Stimulated activated CD4-positive, alpha-beta T cell treated with anti-CD3 and anti-CD28 coated beads, TNF-alpha, amount 100 ng/mL, for 24 hours (primary cell): ENCODE results near the gene PRAC2.

Experiments
- DNase-seq, 3 experiments: peaks; one replicate each; pipeline ENCODE4 v3.0.0-alpha.2; 2020; ENCODE audit warnings: low read depth in 3 of 3

PRAC2 gene

DNA sequence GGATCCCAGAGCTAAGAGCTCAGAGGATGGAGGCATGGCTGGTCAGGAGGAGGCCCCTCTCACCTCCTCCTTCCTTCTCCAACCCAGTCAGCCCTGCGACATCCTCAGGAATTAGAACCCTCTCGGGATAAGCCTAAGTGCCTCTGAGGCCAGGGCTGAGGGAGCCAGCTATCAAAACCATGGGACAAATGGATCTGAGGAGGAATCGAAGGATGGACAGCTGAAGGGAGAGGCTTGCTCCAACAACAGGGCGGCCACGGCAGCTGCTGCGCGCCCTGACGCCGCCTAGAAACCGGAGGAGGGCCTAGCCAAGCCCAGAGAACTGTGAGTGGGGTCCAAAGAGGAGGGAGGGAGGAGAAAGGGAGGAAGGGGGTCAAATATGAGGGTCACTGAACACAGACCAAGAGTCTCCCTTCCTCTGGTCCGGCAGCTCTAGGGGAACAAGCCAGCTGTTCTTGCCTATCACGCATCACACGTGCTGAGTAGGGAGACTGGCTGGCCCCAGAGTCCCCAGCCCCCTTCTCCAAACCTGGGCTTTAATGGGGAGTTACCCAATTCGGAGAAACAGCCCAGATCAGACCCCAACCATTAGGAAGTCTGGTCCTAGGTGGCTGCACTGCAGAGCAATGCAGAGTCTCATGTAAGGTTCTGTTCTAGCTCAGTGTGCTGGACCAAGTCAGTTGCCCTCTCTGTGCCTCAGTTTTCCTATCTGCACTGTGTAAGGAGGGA is 11.5 kb downstream of the PRAC2 start:
- DNase-seq, result no peak

DNA sequence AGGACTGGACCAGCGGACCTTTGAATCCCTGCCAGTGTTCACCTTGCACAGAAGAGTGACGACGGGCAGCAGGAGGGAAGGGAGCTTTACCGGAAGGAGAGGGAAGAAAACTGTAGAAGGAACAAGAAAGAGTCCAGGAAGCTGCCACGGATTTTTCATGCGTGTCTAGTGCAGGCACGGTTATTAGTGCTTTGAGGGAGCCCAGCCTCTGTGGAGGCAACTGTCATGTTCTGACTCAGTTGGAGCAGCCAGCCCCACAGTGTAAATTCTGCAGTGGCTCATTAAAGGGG is 12.0 kb downstream of the PRAC2 start:
- no peak for DNase-seq

DNA sequence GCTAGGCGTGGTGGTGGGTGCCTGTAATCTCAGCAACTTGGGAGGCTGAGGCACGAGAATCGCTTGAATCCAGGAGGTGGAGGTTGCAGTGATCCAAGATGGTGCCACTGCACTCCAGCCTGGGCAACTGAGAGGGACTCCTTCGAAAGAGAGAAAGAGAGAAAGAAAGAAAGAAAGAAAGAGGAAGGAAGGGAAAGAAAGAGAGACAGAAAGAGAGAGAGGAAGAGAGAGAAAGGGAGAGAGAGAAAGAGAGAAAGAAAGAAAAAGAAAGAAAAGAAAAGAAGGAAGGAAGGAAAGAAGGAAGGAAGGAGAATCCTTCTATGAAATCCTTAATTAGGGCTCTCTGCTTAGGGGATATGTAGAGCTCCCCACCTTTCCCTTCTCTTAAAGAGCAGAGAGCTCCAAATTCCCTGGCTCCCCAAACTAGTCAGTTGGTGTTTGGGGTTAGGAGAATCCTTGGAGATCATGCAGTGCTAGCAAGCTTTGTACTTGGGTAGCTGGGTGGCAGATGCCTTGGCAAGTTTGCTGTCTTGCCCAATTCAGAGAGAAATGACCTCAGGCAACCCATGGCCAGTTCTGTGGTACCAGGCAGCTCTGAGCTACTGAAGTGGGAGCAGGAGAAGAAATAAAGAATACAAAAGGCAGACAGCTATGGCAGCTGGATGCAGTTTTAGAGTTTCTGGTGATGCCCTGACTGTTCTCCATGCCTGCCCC is 14.5 kb downstream of the PRAC2 start:
- DNase-seq, result no peak

DNA sequence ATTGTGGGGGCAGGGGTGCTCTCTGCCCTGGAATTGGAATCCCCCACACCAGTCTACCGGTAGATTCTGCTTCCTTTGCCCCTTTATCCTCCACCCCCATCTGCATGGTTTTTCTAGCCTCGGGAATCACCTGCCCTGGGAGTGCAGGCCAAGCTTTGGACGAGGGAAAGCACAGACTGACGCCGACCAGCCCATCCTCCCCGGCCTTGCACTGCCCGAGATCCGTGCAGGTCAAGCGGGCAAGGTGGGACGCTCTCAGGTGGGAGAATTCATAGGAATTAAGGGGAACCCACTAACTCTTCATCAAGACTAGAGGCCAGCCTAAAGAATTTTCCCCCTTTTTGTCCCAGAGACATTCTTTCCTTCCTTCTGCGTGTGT is 15.4 kb downstream of the PRAC2 start:
- no peak for DNase-seq

DNA sequence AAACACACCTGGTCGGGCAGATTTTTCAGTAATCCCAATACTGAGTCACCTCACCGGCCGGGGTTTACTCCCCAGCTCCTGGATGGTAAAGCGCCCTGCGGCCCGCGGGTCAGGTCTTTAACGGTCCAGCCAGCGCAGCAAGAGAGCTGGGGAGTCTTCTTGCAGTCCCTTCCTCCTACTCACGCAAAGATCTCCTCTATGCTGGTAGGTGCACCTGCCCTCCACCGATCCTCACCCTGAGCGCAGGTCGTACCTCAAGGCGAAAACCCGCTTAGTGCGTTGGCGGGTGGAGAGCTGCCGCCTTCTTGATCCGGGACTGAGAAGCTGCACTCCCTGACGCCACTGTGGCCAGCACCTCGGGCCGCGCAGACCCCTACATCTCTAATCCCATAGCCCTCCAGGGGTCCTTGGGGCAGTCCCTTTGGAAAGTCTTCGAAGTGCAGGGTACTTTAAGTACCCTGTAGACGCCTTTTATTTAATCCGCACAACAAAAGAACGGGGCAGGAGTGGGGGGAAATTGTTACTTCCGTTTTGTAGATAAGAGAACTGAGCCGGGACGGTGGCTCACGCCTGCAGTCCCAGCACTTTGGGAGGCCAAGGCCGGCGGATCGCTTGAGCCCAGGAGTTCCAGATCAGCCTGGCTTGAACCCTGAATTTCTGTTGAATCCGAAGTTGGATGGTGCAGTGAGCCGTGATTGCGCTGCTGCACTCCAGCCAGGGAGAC is 16.0 kb downstream of the PRAC2 start:
- no peak for DNase-seq

DNA sequence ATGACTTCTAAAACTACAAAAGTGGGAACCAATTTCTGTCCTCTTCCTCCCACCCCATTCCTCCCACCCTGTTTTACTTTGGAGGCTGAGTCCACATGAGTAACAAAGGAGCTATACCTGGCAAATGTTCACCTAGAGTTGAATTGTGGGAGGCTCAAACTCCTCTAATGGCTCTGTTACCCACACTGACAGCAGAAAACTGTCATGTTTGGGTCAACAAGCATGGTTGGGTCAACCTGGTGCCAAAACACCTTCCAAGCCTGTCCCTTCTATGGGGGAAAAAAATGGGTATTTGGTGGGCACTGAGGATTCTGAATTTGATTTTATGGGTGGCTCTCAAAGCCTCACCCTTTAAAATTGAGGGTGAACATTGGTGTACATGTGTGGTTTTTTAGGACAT is 17.6 kb downstream of the PRAC2 start:
- no peak for DNase-seq

DNA sequence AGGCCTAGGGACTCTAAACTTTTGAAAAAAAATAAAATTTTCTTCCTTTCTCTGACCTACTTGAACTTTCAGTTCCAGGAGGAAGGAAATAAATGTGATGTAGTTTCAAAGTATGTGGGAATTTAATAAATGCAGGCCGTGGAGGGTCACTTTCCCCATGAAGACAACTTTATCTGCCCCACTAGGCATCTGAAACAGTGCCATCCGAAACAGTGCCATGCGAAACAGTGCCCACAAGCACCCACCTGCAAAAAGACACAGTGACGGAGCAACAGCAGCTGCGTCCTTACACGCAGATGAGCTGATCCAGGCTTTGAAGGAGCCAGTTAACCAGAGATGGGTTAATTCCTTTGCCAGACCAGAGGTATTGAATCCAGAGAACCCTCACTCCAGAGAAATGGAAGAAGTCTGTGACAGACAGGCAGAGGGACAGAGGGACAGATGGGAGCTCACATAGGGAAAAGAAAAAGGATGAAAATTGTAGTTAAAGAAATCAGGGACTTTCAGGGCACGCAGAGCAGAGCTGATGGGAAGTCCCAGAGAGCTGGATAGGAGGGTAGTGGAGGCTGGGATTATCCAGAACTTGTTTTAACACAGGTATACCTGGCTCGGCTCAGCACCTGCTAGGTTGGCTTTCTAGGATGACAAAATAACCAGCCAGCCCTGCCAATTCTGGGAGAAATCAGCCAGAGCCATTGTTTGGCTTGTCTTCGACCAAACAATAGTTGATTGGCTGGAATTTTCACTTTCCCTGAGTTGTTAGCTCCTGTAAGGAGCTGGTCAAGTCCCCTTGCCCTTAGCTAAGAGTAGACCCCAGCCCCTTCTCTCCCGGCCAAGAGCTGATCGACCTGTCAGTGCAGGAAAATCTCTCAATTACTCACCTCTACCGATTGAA is 22.6 kb downstream of the PRAC2 start:
- DNase-seq, result no peak

DNA sequence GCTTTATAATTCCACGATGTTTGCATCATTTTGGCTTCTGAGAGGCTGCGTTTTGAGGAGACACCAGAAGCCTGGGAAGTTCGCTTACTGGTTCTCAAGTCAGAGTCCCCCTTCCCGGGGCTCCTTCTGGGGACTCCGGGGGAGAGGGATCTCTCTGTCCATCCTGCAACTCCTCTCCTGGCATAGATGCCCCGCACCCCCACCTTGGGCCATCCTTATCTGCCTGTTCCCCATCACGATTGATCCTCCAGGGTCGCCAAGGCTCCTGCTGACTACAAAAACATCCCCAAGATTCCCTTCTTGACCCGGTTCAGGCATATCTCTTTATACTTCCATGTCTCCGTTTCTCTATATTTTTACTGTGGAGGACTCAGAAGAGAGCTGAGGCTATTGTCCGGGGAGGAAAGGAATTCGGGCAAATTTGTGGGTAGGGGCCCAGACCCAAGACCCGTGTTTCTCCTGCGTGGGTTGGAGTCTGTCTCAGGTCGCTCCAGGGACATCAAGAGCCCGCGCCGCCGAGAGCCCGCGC is 24.0 kb downstream of the PRAC2 start:
- no peak for DNase-seq

DNA sequence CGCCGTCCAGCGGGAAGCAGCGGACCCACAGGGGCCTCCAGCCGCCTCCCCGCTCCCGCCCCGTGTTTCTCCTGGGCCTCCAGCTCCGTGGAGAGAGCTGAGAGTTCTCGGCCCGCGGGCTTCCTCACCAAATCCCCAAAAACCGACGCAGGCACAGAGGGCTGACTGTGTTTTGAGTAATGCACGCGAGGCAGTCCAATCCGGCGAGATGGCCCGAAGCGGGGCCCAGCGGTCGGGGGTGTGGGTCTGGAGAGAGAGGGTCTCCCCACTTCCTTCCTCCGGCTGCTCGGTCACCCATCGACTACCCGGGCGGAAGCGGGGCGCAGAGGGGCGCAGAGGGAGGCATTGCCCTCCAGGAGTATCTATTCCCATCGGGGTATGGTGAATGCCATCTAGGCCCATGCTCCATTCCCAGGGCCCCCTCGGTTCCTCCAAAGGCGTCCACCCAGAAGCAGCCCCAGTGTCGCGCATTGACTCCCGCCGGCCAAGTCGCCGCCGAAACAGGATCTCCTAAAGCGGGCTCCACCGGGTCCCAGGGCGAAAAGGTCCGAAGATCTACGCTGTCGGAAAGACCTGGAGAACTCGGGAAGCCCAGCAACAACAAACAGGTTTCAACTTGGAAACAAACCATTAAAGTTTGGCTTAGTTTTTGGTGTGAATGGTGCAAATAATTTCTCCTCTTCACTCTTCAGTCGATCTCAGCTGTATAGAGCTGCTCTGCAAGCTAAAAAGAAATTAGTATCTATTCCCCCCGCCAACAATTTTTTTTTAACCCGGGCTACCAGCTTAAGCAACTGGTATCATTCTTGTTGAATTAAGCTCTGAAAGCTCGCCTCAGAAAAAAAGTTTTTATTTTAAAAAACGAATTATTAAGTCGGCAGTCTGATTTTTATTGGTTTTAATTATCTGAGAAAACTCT is 24.7 kb downstream of the PRAC2 start:
- DNase-seq, result no peak

DNA sequence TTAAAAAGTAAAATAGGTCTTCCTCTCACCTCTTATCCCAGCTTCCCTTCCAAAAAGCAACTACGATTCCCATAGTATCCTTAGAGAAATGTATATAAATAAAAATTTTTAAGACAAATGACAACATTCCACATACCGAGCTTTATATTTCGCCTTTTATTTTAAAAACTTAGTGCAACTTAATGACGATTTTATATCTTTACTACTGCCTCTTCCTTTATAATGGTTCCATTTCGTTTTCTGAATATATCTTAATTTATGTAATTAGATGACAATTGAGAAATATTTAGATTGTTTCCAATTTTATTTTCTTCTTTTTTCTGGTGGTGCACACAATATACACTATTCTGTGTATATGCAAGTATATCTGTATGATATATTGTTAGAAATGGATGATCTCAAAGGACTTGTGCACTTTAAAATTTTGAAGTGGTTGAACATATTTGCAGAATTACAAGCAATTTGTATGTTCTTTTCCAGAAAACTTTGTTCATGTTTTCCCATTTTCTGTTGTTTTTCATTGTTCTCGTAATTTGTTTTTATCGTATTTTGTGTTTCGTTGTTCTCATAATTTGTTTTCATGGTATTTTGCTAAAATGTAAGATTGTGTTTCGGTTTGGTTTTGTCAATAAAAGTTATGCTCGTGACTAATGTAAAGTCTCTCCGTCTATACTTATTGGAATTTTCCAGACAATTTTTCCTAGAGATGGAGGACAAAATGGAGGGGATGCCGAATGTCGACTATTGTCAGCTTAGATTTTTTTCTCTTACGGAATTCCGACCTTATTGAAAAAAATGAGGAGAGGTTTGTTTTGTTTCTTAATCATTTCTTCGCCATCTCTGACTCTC is 26.0 kb downstream of the PRAC2 start:
- no peak for DNase-seq

DNA sequence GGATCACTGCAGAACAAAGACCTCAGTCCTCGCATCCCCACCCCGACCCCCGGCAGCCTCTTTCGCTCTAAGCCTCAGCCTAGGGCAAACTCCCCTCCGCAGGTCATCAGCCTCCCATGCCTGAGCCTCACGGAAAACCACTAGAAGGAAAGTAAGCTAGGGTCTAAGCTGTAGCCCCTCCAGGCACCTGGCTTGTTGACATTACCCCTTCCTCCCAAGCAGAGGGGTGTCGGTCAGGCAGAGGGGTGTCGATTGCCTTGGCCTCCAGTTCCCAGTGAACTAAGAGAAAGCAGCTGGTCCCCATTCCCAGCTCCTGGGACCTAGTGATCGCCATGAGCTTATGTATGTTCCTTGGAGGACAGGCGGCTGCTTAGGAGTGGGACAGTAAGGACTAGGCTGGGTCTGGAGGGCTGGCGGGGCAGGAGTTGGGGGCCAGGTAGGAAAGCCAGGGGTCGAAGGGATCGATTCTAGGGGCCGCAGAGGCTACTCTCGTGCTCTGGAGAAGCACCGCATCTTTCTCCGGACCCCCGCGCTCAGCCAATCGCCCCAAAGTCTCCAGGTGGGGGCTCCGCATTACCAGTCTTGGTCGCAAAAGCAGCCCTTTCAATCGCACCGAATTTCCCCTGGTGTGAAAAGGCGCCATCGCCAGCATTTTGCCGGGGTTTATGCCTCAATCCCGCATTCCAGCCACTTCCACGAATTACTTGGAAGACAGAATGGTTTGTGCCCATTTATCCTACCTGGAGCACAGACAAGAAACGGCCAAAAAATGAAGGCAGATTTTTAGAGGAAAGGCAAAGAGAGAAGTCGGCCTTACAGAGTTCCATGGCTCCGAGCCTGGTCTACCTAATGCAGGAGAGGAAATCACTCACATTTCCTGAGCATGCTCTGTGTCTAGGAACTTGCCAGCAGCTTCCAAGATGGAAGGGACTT is 26.9 kb downstream of the PRAC2 start:
- DNase-seq, result no peak

DNA sequence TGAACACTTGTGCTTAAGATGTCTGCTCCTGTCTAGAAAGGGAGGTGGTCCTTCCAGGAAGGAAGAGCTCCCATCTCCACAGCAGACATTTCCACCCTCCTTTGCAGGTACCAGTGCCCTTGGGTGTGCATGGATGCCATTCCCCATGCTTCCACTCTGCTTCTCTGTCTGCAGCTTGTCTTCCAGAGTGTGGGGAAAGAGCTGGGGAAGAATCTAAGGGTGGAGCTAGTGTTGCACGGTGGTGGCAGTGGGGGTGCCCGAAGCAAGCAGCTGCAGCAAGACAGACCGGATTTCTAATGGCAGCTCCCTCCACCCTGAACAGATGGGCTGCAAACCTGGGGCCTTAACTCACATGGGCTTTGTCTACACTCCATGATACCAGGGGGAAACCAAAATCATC is 28.2 kb downstream of the PRAC2 start:
- no peak for DNase-seq

DNA sequence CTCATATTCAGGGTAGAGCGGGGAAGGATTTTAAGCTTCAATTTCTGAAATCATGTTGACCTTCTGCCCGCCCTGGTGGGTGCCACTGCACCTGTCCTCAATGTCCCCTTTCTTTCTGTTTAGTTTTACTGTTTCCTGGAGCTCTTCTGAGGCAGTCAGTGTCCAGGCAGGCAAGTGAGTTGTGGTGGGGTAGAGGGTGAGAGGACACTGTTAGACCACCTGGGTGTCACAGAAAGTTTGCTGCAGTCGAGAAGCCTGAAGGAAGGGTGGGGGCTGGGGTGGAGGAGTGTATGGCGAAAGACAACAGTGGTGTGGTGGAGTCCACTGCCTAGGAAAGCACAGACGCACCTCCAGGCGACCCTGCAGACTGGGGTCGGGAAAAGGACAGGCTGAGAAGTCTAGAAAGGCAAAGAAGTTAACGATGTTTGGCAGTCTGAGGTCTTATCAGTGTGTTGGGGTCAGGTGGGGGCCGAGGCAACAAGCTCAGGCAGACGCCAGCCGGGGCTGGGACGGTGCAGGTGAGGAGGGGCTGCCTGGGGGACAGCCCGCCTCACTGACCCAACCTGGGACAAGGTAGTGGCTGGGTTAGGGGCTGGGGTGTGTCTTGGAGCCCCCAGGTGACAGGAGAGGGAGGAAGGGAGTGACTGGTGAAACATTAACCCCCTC is 28.9 kb downstream of the PRAC2 start:
- DNase-seq, result no peak

DNA sequence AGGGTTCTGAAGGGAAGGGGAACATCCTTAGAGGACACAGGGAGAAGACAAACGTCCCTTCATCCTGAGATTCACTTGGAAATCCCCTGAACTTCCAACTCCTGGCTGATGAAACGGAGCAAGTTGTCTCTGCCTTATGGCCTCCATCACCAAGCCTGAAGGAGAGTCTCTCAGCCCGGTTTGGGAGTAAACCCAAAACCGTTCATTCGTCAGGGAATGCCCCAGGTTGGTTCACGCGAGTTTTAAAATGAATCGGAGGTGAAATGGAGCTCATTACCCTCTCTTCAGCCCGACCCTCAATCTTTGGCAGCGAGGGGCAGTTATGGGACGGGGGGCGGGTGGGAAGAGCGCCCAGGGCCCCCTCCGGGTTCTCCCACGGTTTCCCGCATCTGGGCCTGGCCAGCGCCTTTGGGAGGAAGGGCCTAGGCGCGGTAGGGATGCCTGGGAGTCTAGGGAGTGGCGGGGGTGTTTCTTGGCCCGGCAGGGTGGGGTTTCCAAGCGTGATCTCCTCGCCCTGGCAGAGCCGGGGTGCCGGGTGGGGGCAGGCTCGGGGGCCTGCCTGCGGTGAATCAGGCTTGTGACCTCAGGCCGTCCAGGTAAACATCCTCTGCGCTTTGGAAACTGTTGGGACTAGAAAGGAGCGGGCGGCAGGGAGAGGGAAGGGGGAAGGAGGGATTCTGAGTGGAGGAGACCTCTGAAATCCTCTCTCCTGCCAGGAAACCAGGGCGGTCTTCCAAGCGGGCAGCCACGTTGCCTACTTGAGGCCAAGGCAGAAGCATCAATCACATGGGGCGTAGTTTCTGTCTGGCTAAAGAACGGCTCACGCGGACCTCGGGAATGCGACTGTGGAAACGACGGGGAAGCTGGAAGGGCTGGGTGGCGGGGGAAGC is 29.7 kb downstream of the PRAC2 start:
- DNase-seq, result no peak

DNA sequence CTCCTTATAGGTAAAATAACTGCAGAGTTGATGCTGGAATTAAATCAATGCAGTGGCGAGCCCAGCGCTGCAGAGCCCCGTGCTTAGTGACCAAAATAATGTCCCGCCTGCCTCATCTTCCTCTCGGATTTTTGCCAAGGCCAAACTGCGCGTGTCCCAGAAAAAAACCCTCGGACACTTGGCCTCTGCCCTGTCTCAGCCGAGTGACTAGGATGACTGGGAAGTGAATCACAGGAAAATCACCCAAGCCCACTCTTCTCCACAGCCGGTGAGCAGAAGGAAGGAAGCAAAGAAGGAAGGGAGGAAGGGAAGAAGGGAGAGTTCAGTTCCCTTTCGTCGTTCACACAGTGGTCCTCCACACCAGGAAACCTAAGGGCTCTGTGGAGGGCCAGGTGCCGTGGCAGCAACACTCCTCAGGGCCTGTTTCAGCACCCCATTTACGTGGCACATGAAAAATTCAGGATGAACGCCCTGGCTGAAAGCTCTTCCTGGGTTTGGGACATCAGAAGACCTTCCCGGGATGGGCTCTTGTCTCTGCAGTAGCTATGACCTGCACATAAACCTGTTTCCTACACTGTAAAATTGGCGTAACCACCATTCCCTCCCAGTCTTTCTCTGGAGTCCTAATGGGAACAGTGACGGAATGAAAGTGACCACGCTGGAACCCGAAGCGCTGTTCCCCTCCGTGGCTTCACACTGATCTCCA is 31.0 kb downstream of the PRAC2 start:
- no peak for DNase-seq

DNA sequence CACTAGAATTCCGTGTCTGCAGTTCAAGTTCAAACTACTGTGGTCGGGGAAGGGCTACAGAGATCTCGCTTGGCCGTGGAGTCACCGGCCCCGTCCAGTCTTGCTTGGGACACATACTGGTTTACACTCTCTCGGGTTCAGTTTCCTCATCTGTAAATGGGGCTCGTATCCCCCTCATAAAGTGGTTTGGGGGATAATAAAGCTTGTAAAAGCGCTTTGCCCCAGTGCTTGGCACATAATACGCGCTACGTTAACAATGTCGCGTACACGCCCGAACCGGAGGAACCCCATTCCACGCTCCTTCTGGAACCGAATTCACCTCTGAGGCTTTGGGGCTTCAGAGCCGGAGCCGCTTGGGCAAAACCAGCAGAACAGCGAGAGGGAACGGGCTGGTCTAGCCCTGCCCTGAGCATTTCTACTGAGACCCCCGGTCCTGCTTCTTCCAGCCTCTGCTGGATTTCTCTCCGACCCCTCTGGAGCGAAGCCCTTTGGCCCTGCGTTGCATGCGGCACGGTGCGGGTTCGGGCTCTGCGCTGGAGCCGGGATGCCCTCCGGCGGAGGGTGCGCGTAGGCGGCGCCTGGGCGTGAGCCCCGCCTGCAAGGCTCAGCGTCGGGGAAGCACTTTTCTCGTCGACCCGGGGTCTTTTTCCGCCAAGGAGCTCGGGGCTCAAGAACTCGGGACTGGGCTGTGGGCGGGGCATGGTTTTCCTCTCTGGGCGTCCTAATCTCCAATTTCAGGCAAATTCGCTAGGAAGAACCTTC is 31.7 kb downstream of the PRAC2 start:
- no peak for DNase-seq
